OCI-LY7 (cell line): ENCODE results near the gene IQGAP3. TPM values are rescaled to one million over a fixed set of nuclear protein-coding genes. Genes with fewer than 3 reads are reported as not detected.
"Not testable (repeated sequence)": the region's sequence is repeated elsewhere in the genome, so short reads cannot be mapped to it uniquely, and the experiment has no call there.

Experiments
- BruUV-seq: library from RNA; stranded (reverse); fragments of 400-500 nt; replicated peaks from 2 replicates; lab custom pipeline; 2021; lab: Mats Ljungman, UMichigan
- CTCF ChIA-PET: fragments of 300-600 bp; sonication (Branson Sonifier 250); formaldehyde crosslinking; loops from one replicate; lab custom pipeline; 2022; ENCODE audit warnings: antibody characterized with exemption; ENCODE audit not compliant: unreplicated experiment; lab: Charles Lee
- POLR2A ChIA-PET: fragments of 300-600 bp; sonication (Branson Sonifier 250); formaldehyde crosslinking; loops from one replicate; lab custom pipeline; 2022; ENCODE audit warnings: antibody characterized with exemption; lab: Charles Lee
- DNase-seq: peaks from one replicate; pipeline ENCODE4 v3.0.0-alpha.2; 2015; ENCODE audit warnings: low spot score
- H2AFZ ChIP-seq: fragments of 200-600 bp; sonication (generic), shearing (Covaris generic); 2 replicates; pipeline ENCODE4 v1.6.1; 2014; ENCODE audit warnings: mild to moderate bottlenecking, antibody characterized with exemption, low read length, moderate library complexity
- H3K27ac ChIP-seq: fragments of 200-600 bp; sonication (generic); 2 replicates; pipeline ENCODE4 v1.5.1; 2014; ENCODE audit warnings: mixed run types, low read depth, mild to moderate bottlenecking, moderate library complexity, low read length, inconsistent platforms; ENCODE audit not compliant: poor library complexity, severe bottlenecking
- H3K36me3 ChIP-seq: fragments of 200-600 bp; sonication (generic); 2 replicates; pipeline ENCODE4 v1.6.1; 2014; ENCODE audit warnings: mild to moderate bottlenecking, antibody characterized with exemption, low read length, moderate library complexity, mixed read lengths; ENCODE audit not compliant: insufficient read depth
- H3K4me1 ChIP-seq: fragments of 200-600 bp; sonication (generic); 2 replicates; pipeline ENCODE4 v1.5.1; 2014; ENCODE audit warnings: mild to moderate bottlenecking, low read length; ENCODE audit not compliant: insufficient read depth, poor library complexity, severe bottlenecking
- H3K4me2 ChIP-seq: fragments of 200-600 bp; sonication (generic); 2 replicates; pipeline ENCODE4 v1.6.1; 2014; ENCODE audit warnings: mild to moderate bottlenecking, low read length
- H3K4me3 ChIP-seq: fragments of 200-600 bp; sonication (generic); 2 replicates; pipeline ENCODE4 v1.5.1; 2014; ENCODE audit warnings: mild to moderate bottlenecking, low read depth, low read length; ENCODE audit not compliant: poor library complexity, severe bottlenecking
- H3K79me2 ChIP-seq: fragments of 200-600 bp; sonication (generic); 2 replicates; pipeline ENCODE4 v1.6.1; 2016; ENCODE audit warnings: low read depth, mild to moderate bottlenecking, low read length, moderate library complexity, mixed read lengths; ENCODE audit not compliant: insufficient read depth
- H3K9me2 ChIP-seq: fragments of 200-600 bp; sonication (generic); 2 replicates; pipeline ENCODE4 v1.6.1; 2016; ENCODE audit warnings: mild to moderate bottlenecking, low read length, mixed read lengths; ENCODE audit not compliant: insufficient read depth
- H3K9me3 ChIP-seq: fragments of 200-600 bp; sonication (generic); 2 replicates; pipeline ENCODE4 v1.6.1; 2014; ENCODE audit warnings: mild to moderate bottlenecking, mixed run types, low read length, mixed read lengths
- H4K20me1 ChIP-seq: fragments of 200-600 bp; sonication (generic); 2 replicates; pipeline ENCODE4 v1.6.1; 2014; ENCODE audit warnings: mild to moderate bottlenecking, antibody characterized with exemption, low read length, moderate library complexity, mixed read lengths; ENCODE audit not compliant: insufficient read depth
- EZH2phosphoT487 ChIP-seq: fragments of 200-600 bp; sonication (generic); IDR thresholded peaks from 2 replicates; pipeline ENCODE4 v1.6.1; 2018; ENCODE audit warnings: low read depth, borderline replicate concordance, mild to moderate bottlenecking, mixed run types, antibody characterized with exemption, low read length, moderate library complexity, mixed read lengths
- intact Hi-C: fragments of 100-400 bp; cut with micrococcal nuclease; formaldehyde crosslinking; loops from one replicate; pipeline ENCODE4 v1.10.0; 2022; ENCODE audit not compliant: unreplicated experiment
- total RNA-seq, 2 experiments: library from RNA; depleted of rRNA in 1 of 2; stranded (reverse); fragments of >200 nt in 1 of 2; shearing (Covaris generic) in 1 of 2; gene quantifications; 2 replicates each; pipeline ENCODE4 v1.2.3, GENCODE V29; 2014 to 2022
- TF ChIP-seq, protein P1 (sequence below): fragments of 200-600 bp; sonication (generic); conservative IDR thresholded peaks from 2 replicates; pipeline ENCODE4 v1.5.1; 2014; ENCODE audit warnings: mild to moderate bottlenecking, antibody characterized with exemption, low read length, moderate library complexity, mixed read lengths

Gene IQGAP3
- total RNA-seq, 2 experiments from 2014 or later: 22.4 to 28.7 TPM

- DNase-seq: no peak
- H3K4me2 ChIP-seq: no peak overlapping the region
- H3K27ac ChIP-seq: no peak overlapping the region
- H3K4me3 ChIP-seq: no peak overlapping the region
- TF ChIP-seq, protein P1, sequence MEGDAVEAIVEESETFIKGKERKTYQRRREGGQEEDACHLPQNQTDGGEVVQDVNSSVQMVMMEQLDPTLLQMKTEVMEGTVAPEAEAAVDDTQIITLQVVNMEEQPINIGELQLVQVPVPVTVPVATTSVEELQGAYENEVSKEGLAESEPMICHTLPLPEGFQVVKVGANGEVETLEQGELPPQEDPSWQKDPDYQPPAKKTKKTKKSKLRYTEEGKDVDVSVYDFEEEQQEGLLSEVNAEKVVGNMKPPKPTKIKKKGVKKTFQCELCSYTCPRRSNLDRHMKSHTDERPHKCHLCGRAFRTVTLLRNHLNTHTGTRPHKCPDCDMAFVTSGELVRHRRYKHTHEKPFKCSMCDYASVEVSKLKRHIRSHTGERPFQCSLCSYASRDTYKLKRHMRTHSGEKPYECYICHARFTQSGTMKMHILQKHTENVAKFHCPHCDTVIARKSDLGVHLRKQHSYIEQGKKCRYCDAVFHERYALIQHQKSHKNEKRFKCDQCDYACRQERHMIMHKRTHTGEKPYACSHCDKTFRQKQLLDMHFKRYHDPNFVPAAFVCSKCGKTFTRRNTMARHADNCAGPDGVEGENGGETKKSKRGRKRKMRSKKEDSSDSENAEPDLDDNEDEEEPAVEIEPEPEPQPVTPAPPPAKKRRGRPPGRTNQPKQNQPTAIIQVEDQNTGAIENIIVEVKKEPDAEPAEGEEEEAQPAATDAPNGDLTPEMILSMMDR: no peak
- TF ChIP-seq EZH2phosphoT487: no peak
- H3K9me2 ChIP-seq: no peaks in the 10 kb centered on the region
- no peaks in the 10 kb centered on the region for H3K79me2 ChIP-seq
- intact Hi-C loops: no loop called here
- no TSS peak for BruUV-seq
- no peaks in the 10 kb centered on the region for H3K9me3 ChIP-seq
- H3K36me3 ChIP-seq: no peaks in the 10 kb centered on the region
- POLR2A ChIA-PET: interaction anchor here (0.8 to 1.2 kb wide), 3 partner anchors 11 to 42 kb away, joined by 3 to 4 read pairs (median 3); partner anchors contain the start of gene NAXE
- H4K20me1 ChIP-seq: no peaks in the 10 kb centered on the region
- H3K4me1 ChIP-seq: peaks cover 15% of the 10 kb centered on the region
- CTCF ChIA-PET: no interaction called here
- no peak overlapping the region for H2AFZ ChIP-seq
Measured at GRCh38 chr1:156612666-156613065, 40.3 kb upstream of the IQGAP3 start.

GRCh38 chr1:156610072-156610471 lies 37.7 kb upstream of the IQGAP3 start:
- H4K20me1 ChIP-seq, H2AFZ ChIP-seq, DNase-seq, H3K4me2 ChIP-seq, CTCF ChIA-PET, POLR2A ChIA-PET, H3K9me2 ChIP-seq, BruUV-seq, H3K27ac ChIP-seq, H3K36me3 ChIP-seq, H3K9me3 ChIP-seq, H3K79me2 ChIP-seq, H3K4me3 ChIP-seq, intact Hi-C loops: not testable (repeated sequence)
- peaks cover 24% of the 10 kb centered on the region for H3K4me1 ChIP-seq

DNA sequence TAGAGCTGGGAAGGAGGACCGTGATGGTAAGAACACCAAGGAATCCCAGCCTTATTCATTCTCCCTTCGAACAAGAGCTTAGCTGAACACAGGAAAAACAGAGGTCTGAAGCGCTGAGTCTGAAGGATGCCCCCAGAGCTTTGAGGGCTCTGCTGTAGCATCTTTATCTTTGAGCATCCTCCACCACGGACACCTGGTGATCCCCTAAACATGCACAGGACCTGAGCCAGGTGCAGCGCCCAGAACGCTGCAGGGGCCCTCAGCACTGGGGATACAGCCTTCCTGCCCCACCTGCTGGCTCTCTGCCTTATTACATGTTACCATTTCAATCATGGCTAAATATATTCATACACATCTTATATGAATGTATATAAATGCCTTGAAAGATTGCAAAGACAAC lies 36.6 kb upstream of the IQGAP3 start:
- intact Hi-C loops: loop anchor here (1.0 to 2.0 kb wide), 5 partner anchors 25 to 224 kb away; no protein-coding TSS in a partner anchor
- Histone ChIP-seq H3K9me3 (no peaks in the 10 kb centered on the region), H3K4me3 (no peak overlapping the region), H3K36me3 (no peaks in the 10 kb centered on the region), H2AFZ (no peak overlapping the region), H4K20me1 (no peaks in the 10 kb centered on the region), H3K79me2 (no peaks in the 10 kb centered on the region), H3K27ac (no peak overlapping the region), H3K4me1 (peaks cover 24% of the 10 kb centered on the region), H3K9me2 (no peaks in the 10 kb centered on the region), H3K4me2 (peak overlapping the region; percentile 19)
- no TSS peak for BruUV-seq
- ChIA-PET CTCF (interaction anchor here (1.0 kb wide), 2 partner anchors 10 to 11 kb away, joined by 3 to 4 read pairs; no protein-coding TSS in a partner anchor), POLR2A (interaction anchor here (0.9 kb wide), 2 partner anchors 18 to 163 kb away, joined by 3 read pairs; partner anchors contain the start of gene NAXE)
- peak; percentile 78 for DNase-seq
- TF ChIP-seq EZH2phosphoT487: no peak
- TF ChIP-seq, protein P1: peak; percentile 92
